Panc1 (cell line): ENCODE data around the gene COX5A. TPM values are rescaled to one million over a fixed set of nuclear protein-coding genes. Genes with fewer than 3 reads are reported as not detected.

Experiments
- ATAC-seq: fragments of 200-7000 bp; cut with Tn5 transposase; 2 replicates; pipeline ENCODE4 v1.9.1; 2020; ENCODE audit warnings: mild to moderate bottlenecking, moderate library complexity
- BruUV-seq: library from RNA; stranded (reverse); fragments of 400-500 nt; replicated peaks from 2 replicates; lab custom pipeline; 2021; lab: Mats Ljungman, UMichigan
- CTCF ChIA-PET: fragments of 300-600 bp; sonication (Branson Sonifier 250); formaldehyde crosslinking; loops from one replicate; lab custom pipeline; 2022; ENCODE audit warnings: antibody characterized with exemption; lab: Charles Lee
- POLR2A ChIA-PET: fragments of 300-600 bp; sonication (Branson Sonifier 250); formaldehyde crosslinking; loops from one replicate; lab custom pipeline; 2022; ENCODE audit warnings: antibody characterized with exemption; lab: Charles Lee
- DNase-seq: peaks from one replicate; pipeline ENCODE4 v3.0.0-alpha.2; 2010; ENCODE audit warnings: low read depth, low spot score
- H3K27ac ChIP-seq: 2 replicates; pipeline ENCODE4 v1.5.1; 2011; ENCODE audit warnings: mild to moderate bottlenecking, low read length, inconsistent platforms
- H3K27me3 ChIP-seq: fragments of 200-500 bp; sonication (Bioruptor generic); 2 replicates; pipeline ENCODE4 v1.6.0; 2014; ENCODE audit warnings: low read length, inconsistent platforms; ENCODE audit not compliant: control insufficient read depth, insufficient read depth
- H3K36me3 ChIP-seq: fragments of 200-500 bp; sonication (Bioruptor generic); 2 replicates; pipeline ENCODE4 v1.5.1; 2014; ENCODE audit warnings: inconsistent platforms, mild to moderate bottlenecking, low read length, moderate library complexity; ENCODE audit not compliant: control insufficient read depth, insufficient read depth
- H3K4me1 ChIP-seq: 2 replicates; pipeline ENCODE4 v1.5.1; 2011; ENCODE audit warnings: inconsistent platforms, mild to moderate bottlenecking, low read length, moderate library complexity; ENCODE audit not compliant: control insufficient read depth, insufficient read depth
- H3K4me3 ChIP-seq, 2 experiments: 2 replicates each; pipeline ENCODE4 v1.5.1; 2011 to 2012; ENCODE audit warnings: low read depth in 2 of 2, low read length in 2 of 2, mild to moderate bottlenecking in 2 of 2, inconsistent platforms in 1 of 2, moderate library complexity in 1 of 2
- H3K9me3 ChIP-seq: fragments of 200-500 bp; sonication (Bioruptor generic); 2 replicates; pipeline ENCODE4 v1.5.1; 2014; ENCODE audit warnings: low read depth, mild to moderate bottlenecking, inconsistent platforms, low read length, moderate library complexity; ENCODE audit not compliant: control insufficient read depth, insufficient read depth
- CTCF ChIP-seq: fragments of 450-650 bp; IDR thresholded peaks from 2 replicates; pipeline ENCODE4 v1.5.1; 2017; ENCODE audit warnings: mild to moderate bottlenecking
- POLR2AphosphoS5 ChIP-seq: IDR thresholded peaks from 2 replicates; pipeline ENCODE4 v1.6.1; 2012; ENCODE audit warnings: mild to moderate bottlenecking, low read depth, low read length, moderate library complexity
- SIN3A ChIP-seq: IDR thresholded peaks from 2 replicates; pipeline ENCODE4 v1.6.1; 2012; ENCODE audit warnings: low read depth, mild to moderate bottlenecking, low read length, moderate library complexity, borderline replicate concordance; ENCODE audit not compliant: insufficient read depth
- TCF7L2 ChIP-seq: IDR thresholded peaks from 2 replicates; pipeline ENCODE4 v1.6.1; 2011; ENCODE audit warnings: mild to moderate bottlenecking, low read depth, low read length, inconsistent platforms
- in situ Hi-C: cut with HindIII; loops from 2 replicates; pipeline ENCODE4 v1.10.0; 2016; ENCODE audit warnings: low sequenced_read_pairs, low pct_unique_long_range_greater_than_20kb
- intact Hi-C: fragments of 100-400 bp; cut with micrococcal nuclease; formaldehyde crosslinking; loops from one replicate; pipeline ENCODE4 v1.10.0; 2022; ENCODE audit not compliant: unreplicated experiment
- total RNA-seq: library from RNA; stranded (reverse); gene quantifications from one replicate; pipeline ENCODE4 v1.2.1, GENCODE V29; 2021; ENCODE audit not compliant: unreplicated experiment
- TF ChIP-seq, protein P1 (sequence below), 2 experiments: IDR thresholded peaks; 2 replicates each; pipeline ENCODE4 v1.6.1; 2011 to 2012; ENCODE audit warnings: low read depth in 2 of 2, control low read depth in 1 of 2, low read length in 1 of 2, mild to moderate bottlenecking in 1 of 2, moderate library complexity in 1 of 2; ENCODE audit not compliant: insufficient read depth in 1 of 2

COX5A gene
- total RNA-seq, 1 experiment from 2014 or later = 353 TPM

DNA sequence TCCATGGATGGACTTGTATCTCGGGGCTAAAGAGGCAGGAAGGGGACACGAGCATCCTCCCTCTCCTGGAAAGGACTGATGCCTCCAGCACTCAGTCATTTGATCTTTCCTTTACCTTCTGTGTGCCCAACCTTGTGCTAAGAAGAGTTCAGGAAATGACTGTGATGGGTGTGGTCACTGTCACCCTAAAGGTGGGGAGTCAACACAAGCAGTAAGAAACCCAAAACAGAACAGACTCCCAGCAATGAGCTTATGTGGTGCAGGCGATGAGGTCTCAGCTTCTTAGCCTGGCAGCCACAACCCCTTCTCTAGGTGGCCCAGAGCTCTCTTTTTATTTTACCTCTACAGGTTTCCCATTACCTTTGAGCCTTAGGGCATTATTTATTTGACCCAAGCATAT lies 44.2 kb downstream of the COX5A start:
- ChIA-PET POLR2A (interaction anchor here (0.6 to 0.7 kb wide), 3 partner anchors 10 to 170 kb away, joined by 5 to 6 read pairs (median 6); no protein-coding TSS in a partner anchor), CTCF (no interaction called here)
- intact Hi-C loops = no loop called here
- ATAC-seq = no peak
- Histone ChIP-seq H3K4me3 (no peak overlapping the region), H3K4me1 (peaks cover 9% of the 10 kb centered on the region), H3K27me3 (no peaks in the 10 kb centered on the region), H3K36me3 (no peaks in the 10 kb centered on the region; the same call in 1 of the 2 replicates), H3K27ac (no peak overlapping the region), H3K9me3 (no peaks in the 10 kb centered on the region)
- TF ChIP-seq, protein P1, sequence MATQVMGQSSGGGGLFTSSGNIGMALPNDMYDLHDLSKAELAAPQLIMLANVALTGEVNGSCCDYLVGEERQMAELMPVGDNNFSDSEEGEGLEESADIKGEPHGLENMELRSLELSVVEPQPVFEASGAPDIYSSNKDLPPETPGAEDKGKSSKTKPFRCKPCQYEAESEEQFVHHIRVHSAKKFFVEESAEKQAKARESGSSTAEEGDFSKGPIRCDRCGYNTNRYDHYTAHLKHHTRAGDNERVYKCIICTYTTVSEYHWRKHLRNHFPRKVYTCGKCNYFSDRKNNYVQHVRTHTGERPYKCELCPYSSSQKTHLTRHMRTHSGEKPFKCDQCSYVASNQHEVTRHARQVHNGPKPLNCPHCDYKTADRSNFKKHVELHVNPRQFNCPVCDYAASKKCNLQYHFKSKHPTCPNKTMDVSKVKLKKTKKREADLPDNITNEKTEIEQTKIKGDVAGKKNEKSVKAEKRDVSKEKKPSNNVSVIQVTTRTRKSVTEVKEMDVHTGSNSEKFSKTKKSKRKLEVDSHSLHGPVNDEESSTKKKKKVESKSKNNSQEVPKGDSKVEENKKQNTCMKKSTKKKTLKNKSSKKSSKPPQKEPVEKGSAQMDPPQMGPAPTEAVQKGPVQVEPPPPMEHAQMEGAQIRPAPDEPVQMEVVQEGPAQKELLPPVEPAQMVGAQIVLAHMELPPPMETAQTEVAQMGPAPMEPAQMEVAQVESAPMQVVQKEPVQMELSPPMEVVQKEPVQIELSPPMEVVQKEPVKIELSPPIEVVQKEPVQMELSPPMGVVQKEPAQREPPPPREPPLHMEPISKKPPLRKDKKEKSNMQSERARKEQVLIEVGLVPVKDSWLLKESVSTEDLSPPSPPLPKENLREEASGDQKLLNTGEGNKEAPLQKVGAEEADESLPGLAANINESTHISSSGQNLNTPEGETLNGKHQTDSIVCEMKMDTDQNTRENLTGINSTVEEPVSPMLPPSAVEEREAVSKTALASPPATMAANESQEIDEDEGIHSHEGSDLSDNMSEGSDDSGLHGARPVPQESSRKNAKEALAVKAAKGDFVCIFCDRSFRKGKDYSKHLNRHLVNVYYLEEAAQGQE (IDR thresholded peaks at IDR 0.05; ENCODE audit: insufficient read depth in 1 of 2, low read depth in 2 of 2, low read length in 1 of 2) = no peak
- TF ChIP-seq POLR2AphosphoS5 (no peak), CTCF (no peak), SIN3A (no peak), TCF7L2 (no peak)
- in situ Hi-C loops = no loop called here
- no peak for DNase-seq
- no TSS peak for BruUV-seq

- TF ChIP-seq, protein P1 (IDR thresholded peaks at IDR 0.05; ENCODE audit: insufficient read depth in 1 of 2, low read depth in 2 of 2, low read length in 1 of 2) = no peak
- TF ChIP-seq POLR2AphosphoS5 (no peak), CTCF (no peak), TCF7L2 (no peak), SIN3A (no peak)
- no peak for DNase-seq
- CTCF ChIA-PET = no interaction called here
- no peak overlapping the region for H3K27ac ChIP-seq
- no peaks in the 10 kb centered on the region; the same call in 1 of the 2 replicates for H3K36me3 ChIP-seq
- intact Hi-C loops = no loop called here
- no peaks in the 10 kb centered on the region for H3K27me3 ChIP-seq
- H3K9me3 ChIP-seq = no peaks in the 10 kb centered on the region
- no peak for ATAC-seq
- H3K4me1 ChIP-seq = peaks cover 9% of the 10 kb centered on the region
- in situ Hi-C loops = no loop called here
- POLR2A ChIA-PET = no interaction called here
- H3K4me3 ChIP-seq = no peak overlapping the region
- BruUV-seq = no TSS peak
These were observed 44.9 kb downstream of the COX5A start for GRCh38 chr15:74892931-74893330.
